ENCODE data around the gene GABRB1.

- TF ChIP-seq CTCF (IDR thresholded peaks at IDR 0.05) (no peak), EHMT2 (IDR thresholded peaks at IDR 0.05; ENCODE audit: low read depth) (no peak), EP300 (IDR thresholded peaks at IDR 0.05) (no peak), PBX3 (IDR thresholded peaks at IDR 0.05) (no peak), KDM5A (IDR thresholded peaks at IDR 0.05) (no peak), FOXS1 (CRISPR knock-in tag; IDR thresholded peaks at IDR 0.05) (no peak), POLR2A (IDR thresholded peaks at IDR 0.05; ENCODE audit: low read length) (no peak), ESRRA (IDR thresholded peaks at IDR 0.05; ENCODE audit: borderline replicate concordance, low read length) (no peak), CBX8 (IDR thresholded peaks at IDR 0.05) (no peak), CHD4 (IDR thresholded peaks at IDR 0.05; ENCODE audit: borderline replicate concordance) (no peak), E2F6 (IDR thresholded peaks at IDR 0.05; ENCODE audit: borderline replicate concordance, low read depth) (no peak)
Measured at GRCh38 chr4:47185761-47186160, 154.4 kb downstream of the GABRB1 start.
